ENCODE results near the gene SYT17. TPM values are rescaled to one million over a fixed set of nuclear protein-coding genes. Genes with fewer than 3 reads are reported as not detected.
"Not testable (repeated sequence)": the region's sequence is repeated elsewhere in the genome, so short reads cannot be mapped to it uniquely, and the experiment has no call there.

SYT17 gene
- total RNA-seq, 1 donor from 2014 or later: 2.6 TPM

GRCh38 chr16:19183187-19183586 lies 15.1 kb downstream of the SYT17 start:
- Histone ChIP-seq H3K4me3 (ENCODE audit: low read length in 3 of 3) (no peak overlapping the region), H3K27me3 (ENCODE audit: control insufficient read depth in 3 of 3, insufficient read depth in 3 of 3, low read length in 3 of 3) (no peaks in the 10 kb centered on the region), H3K36me3 (ENCODE audit: control insufficient read depth in 3 of 3, insufficient read depth in 3 of 3, low read length in 3 of 3) (no peaks in the 10 kb centered on the region), H3K27ac (ENCODE audit: low read depth, low read length) (no peak overlapping the region), H3K4me1 (ENCODE audit: control insufficient read depth in 3 of 3, insufficient read depth in 3 of 3, low read length in 3 of 3) (no peaks in the 10 kb centered on the region), H3K9ac (ENCODE audit: low read depth in 1 of 3, low read length in 3 of 3) (no peak overlapping the region), H3K9me3 (ENCODE audit: control insufficient read depth in 3 of 3, low read length in 3 of 3) (no peaks in the 10 kb centered on the region)

GRCh38 chr16:19184823-19185509 lies 16.9 kb downstream of the SYT17 start:
- no peak overlapping the region for H3K9ac ChIP-seq (ENCODE audit: low read depth in 1 of 3, low read length in 3 of 3)
- H3K4me1 ChIP-seq (ENCODE audit: control insufficient read depth in 3 of 3, insufficient read depth in 3 of 3, low read length in 3 of 3): no peaks in the 10 kb centered on the region
- H3K9me3 ChIP-seq (ENCODE audit: control insufficient read depth in 3 of 3, low read length in 3 of 3): no peaks in the 10 kb centered on the region
- no peak overlapping the region for H3K4me3 ChIP-seq (ENCODE audit: low read length in 3 of 3)
- no peaks in the 10 kb centered on the region for H3K27me3 ChIP-seq (ENCODE audit: control insufficient read depth in 3 of 3, insufficient read depth in 3 of 3, low read length in 3 of 3)
- H3K36me3 ChIP-seq (ENCODE audit: control insufficient read depth in 3 of 3, insufficient read depth in 3 of 3, low read length in 3 of 3): no peaks in the 10 kb centered on the region
- H3K27ac ChIP-seq (ENCODE audit: low read depth, low read length): no peak overlapping the region

DNA sequence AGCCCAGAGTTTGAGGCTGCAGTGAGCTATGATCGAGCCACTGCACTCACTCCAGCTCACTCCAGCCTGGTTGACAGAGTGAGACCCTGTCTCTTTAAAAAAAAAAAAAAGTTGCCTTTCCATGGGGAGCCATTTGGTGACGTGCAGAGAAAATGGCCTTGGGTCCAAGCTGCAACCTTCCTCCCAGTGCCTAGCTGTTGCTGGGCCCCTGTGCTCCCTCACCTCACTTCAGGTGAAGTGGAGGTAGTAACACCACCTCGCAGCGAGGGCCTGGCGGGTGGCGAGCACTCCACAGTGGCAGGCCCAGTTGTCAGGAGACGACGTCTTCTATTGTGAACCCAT lies 17.4 kb downstream of the SYT17 start:
- no peak overlapping the region for H3K27ac ChIP-seq (ENCODE audit: low read depth, low read length)

DNA sequence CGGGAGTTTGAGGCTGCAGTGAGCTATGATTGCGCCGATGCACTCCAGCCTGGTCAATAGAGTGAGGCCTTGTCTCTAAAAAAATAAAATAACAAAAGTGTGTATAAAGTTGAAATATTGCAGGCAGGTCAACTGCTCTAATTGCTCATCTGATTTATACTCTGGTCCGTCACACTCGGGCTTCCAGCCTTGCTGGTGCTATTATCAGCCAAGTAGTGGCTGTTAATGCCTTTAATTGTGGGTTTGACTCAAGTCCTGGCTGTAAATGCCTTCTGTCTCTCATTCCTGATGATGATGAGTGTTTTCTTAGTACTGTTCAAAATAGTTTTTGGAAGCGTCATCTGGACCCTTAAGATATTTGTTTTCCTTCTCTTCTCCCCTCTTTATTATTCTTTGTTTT lies 18.4 kb downstream of the SYT17 start:
- Histone ChIP-seq H3K36me3 (ENCODE audit: control insufficient read depth in 3 of 3, insufficient read depth in 3 of 3, low read length in 3 of 3) (no peaks in the 10 kb centered on the region), H3K4me1 (ENCODE audit: control insufficient read depth in 3 of 3, insufficient read depth in 3 of 3, low read length in 3 of 3) (no peaks in the 10 kb centered on the region), H3K4me3 (ENCODE audit: low read length in 3 of 3) (no peak overlapping the region), H3K9ac (ENCODE audit: low read depth in 1 of 3, low read length in 3 of 3) (no peak overlapping the region), H3K27me3 (ENCODE audit: control insufficient read depth in 3 of 3, insufficient read depth in 3 of 3, low read length in 3 of 3) (no peaks in the 10 kb centered on the region), H3K9me3 (ENCODE audit: control insufficient read depth in 3 of 3, low read length in 3 of 3) (no peaks in the 10 kb centered on the region), H3K27ac (ENCODE audit: low read depth, low read length) (no peak overlapping the region)

More for the DNA sequence above, 17.4 kb downstream of the SYT17 start:
- no peaks in the 10 kb centered on the region for H3K36me3 ChIP-seq (ENCODE audit: control insufficient read depth in 3 of 3, insufficient read depth in 3 of 3, low read length in 3 of 3)
- H3K27me3 ChIP-seq (ENCODE audit: control insufficient read depth in 3 of 3, insufficient read depth in 3 of 3, low read length in 3 of 3): no peaks in the 10 kb centered on the region
- no peaks in the 10 kb centered on the region for H3K4me1 ChIP-seq (ENCODE audit: control insufficient read depth in 3 of 3, insufficient read depth in 3 of 3, low read length in 3 of 3)
- no peak overlapping the region for H3K4me3 ChIP-seq (ENCODE audit: low read length in 3 of 3)
- H3K9ac ChIP-seq (ENCODE audit: low read depth in 1 of 3, low read length in 3 of 3): no peak overlapping the region
- no peaks in the 10 kb centered on the region for H3K9me3 ChIP-seq (ENCODE audit: control insufficient read depth in 3 of 3, low read length in 3 of 3)

GRCh38 chr16:19187961-19188360 lies 19.9 kb downstream of the SYT17 start:
- not testable (repeated sequence) for H3K27ac ChIP-seq (ENCODE audit: low read depth, low read length); H3K4me3 ChIP-seq (ENCODE audit: low read length in 3 of 3); H3K27me3 ChIP-seq (ENCODE audit: control insufficient read depth in 3 of 3, insufficient read depth in 3 of 3, low read length in 3 of 3); H3K36me3 ChIP-seq (ENCODE audit: control insufficient read depth in 3 of 3, insufficient read depth in 3 of 3, low read length in 3 of 3); H3K9ac ChIP-seq (ENCODE audit: low read depth in 1 of 3, low read length in 3 of 3); H3K9me3 ChIP-seq (ENCODE audit: control insufficient read depth in 3 of 3, low read length in 3 of 3); H3K4me1 ChIP-seq (ENCODE audit: control insufficient read depth in 3 of 3, insufficient read depth in 3 of 3, low read length in 3 of 3)

- H3K4me3 ChIP-seq (ENCODE audit: low read length in 3 of 3): no peak overlapping the region
- H3K9ac ChIP-seq (ENCODE audit: low read depth in 1 of 3, low read length in 3 of 3): no peak overlapping the region
- H3K27ac ChIP-seq (ENCODE audit: low read depth, low read length): no peak overlapping the region
- H3K27me3 ChIP-seq (ENCODE audit: control insufficient read depth in 3 of 3, insufficient read depth in 3 of 3, low read length in 3 of 3): no peaks in the 10 kb centered on the region
- H3K36me3 ChIP-seq (ENCODE audit: control insufficient read depth in 3 of 3, insufficient read depth in 3 of 3, low read length in 3 of 3): no peaks in the 10 kb centered on the region
- no peaks in the 10 kb centered on the region for H3K9me3 ChIP-seq (ENCODE audit: control insufficient read depth in 3 of 3, low read length in 3 of 3)
- no peaks in the 10 kb centered on the region for H3K4me1 ChIP-seq (ENCODE audit: control insufficient read depth in 3 of 3, insufficient read depth in 3 of 3, low read length in 3 of 3)
These were observed 20.4 kb downstream of the SYT17 start for GRCh38 chr16:19188406-19188805.

DNA sequence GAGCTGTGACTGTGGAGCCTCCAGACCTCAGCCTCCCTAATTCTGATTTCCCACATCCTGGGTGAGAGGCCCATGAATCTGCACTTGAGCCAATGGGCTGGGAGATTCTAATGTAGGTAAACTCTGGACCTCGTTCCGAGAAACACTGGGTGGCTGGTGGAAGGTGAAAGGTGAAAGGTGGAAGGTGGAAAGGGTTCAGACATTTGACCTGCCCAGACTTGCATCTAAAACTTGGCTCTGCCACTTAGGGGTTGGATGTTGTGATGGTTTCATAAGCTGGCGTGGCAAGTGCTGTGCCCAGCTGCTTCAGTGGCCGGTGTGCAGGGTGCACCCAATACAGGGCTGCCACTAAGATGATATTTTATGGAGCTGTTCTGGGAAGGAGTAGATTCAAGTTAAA lies 24.8 kb downstream of the SYT17 start:
- no peaks in the 10 kb centered on the region for H3K27me3 ChIP-seq (ENCODE audit: control insufficient read depth in 3 of 3, insufficient read depth in 3 of 3, low read length in 3 of 3)
- H3K4me3 ChIP-seq (ENCODE audit: low read length in 3 of 3): no peak overlapping the region
- no peak overlapping the region for H3K9ac ChIP-seq (ENCODE audit: low read depth in 1 of 3, low read length in 3 of 3)
- H3K4me1 ChIP-seq (ENCODE audit: control insufficient read depth in 3 of 3, insufficient read depth in 3 of 3, low read length in 3 of 3): no peaks in the 10 kb centered on the region
- no peak overlapping the region for H3K27ac ChIP-seq (ENCODE audit: low read depth, low read length)
- no peaks in the 10 kb centered on the region for H3K36me3 ChIP-seq (ENCODE audit: control insufficient read depth in 3 of 3, insufficient read depth in 3 of 3, low read length in 3 of 3)
- peaks cover 0 to 3% (median 0%) of the 10 kb centered on the region in 3 donors for H3K9me3 ChIP-seq (ENCODE audit: control insufficient read depth in 3 of 3, low read length in 3 of 3)

GRCh38 chr16:19196871-19197270 lies 28.8 kb downstream of the SYT17 start:
- H3K9ac ChIP-seq (ENCODE audit: low read depth in 1 of 3, low read length in 3 of 3): no peak overlapping the region
- no peak overlapping the region for H3K27ac ChIP-seq (ENCODE audit: low read depth, low read length)
- no peaks in the 10 kb centered on the region for H3K27me3 ChIP-seq (ENCODE audit: control insufficient read depth in 3 of 3, insufficient read depth in 3 of 3, low read length in 3 of 3)
- no peaks in the 10 kb centered on the region for H3K4me1 ChIP-seq (ENCODE audit: control insufficient read depth in 3 of 3, insufficient read depth in 3 of 3, low read length in 3 of 3)
- H3K36me3 ChIP-seq (ENCODE audit: control insufficient read depth in 3 of 3, insufficient read depth in 3 of 3, low read length in 3 of 3): no peaks in the 10 kb centered on the region
- H3K4me3 ChIP-seq (ENCODE audit: low read length in 3 of 3): no peak overlapping the region
- peaks cover 0 to 7% (median 6%) of the 10 kb centered on the region in 3 donors for H3K9me3 ChIP-seq (ENCODE audit: control insufficient read depth in 3 of 3, low read length in 3 of 3)

GRCh38 chr16:19203374-19203966 lies 35.4 kb downstream of the SYT17 start:
- Histone ChIP-seq H3K4me3 (ENCODE audit: low read length in 3 of 3) (no peak overlapping the region), H3K4me1 (ENCODE audit: control insufficient read depth in 3 of 3, insufficient read depth in 3 of 3, low read length in 3 of 3) (no peaks in the 10 kb centered on the region), H3K9ac (ENCODE audit: low read depth in 1 of 3, low read length in 3 of 3) (no peak overlapping the region), H3K9me3 (ENCODE audit: control insufficient read depth in 3 of 3, low read length in 3 of 3) (peaks cover 0 to 7% (median 5%) of the 10 kb centered on the region in 3 donors), H3K27me3 (ENCODE audit: control insufficient read depth in 3 of 3, insufficient read depth in 3 of 3, low read length in 3 of 3) (no peaks in the 10 kb centered on the region), H3K27ac (ENCODE audit: low read depth, low read length) (no peak overlapping the region), H3K36me3 (ENCODE audit: control insufficient read depth in 3 of 3, insufficient read depth in 3 of 3, low read length in 3 of 3) (no peaks in the 10 kb centered on the region)

DNA sequence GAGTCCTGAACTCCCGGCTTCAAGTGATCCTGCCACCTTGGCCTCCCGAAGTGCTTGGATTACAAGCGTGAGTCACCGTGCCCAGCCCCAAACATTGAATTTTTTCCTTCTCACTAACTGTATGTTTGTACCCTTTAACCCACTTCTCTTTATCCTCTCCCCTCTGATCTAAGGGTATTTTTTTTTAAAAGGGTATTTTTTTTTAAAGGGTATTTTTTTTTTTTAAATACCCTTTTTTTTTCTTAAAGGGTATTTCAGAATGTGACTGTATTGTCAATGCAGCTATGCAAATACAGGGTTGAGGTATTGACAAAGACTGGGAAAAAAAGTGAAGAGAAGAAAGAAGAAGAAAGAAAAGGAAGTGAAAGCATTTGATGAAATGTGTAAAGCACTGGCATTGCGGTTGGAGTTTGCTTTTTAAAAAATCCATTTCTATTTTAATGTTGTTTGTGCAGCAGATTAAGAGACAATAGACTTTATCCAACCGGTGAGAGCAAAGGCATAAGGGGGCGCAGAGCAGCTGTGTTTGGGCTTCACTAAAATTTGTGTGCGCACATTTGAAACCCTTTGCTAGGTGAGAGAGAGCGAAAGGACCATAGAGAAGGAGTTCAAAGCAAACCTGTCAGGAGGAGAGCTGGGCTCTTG lies 42.4 kb downstream of the SYT17 start:
- H3K9ac ChIP-seq (ENCODE audit: low read depth in 1 of 3, low read length in 3 of 3): no peak overlapping the region
- no peak overlapping the region for H3K4me3 ChIP-seq (ENCODE audit: low read length in 3 of 3)
- H3K27ac ChIP-seq (ENCODE audit: low read depth, low read length): no peak overlapping the region
- H3K4me1 ChIP-seq (ENCODE audit: control insufficient read depth in 3 of 3, insufficient read depth in 3 of 3, low read length in 3 of 3): no peaks in the 10 kb centered on the region
- H3K9me3 ChIP-seq (ENCODE audit: control insufficient read depth in 3 of 3, low read length in 3 of 3): no peaks in the 10 kb centered on the region
- no peaks in the 10 kb centered on the region for H3K27me3 ChIP-seq (ENCODE audit: control insufficient read depth in 3 of 3, insufficient read depth in 3 of 3, low read length in 3 of 3)
- H3K36me3 ChIP-seq (ENCODE audit: control insufficient read depth in 3 of 3, insufficient read depth in 3 of 3, low read length in 3 of 3): no peaks in the 10 kb centered on the region
